Osteoblast (primary cell): ENCODE data around the gene RAPSN. TPM values are rescaled to one million over a fixed set of nuclear protein-coding genes. Genes with fewer than 3 reads are reported as not detected.

Experiments used
- DNase-seq: peaks from one replicate; pipeline ENCODE4 v3.0.0; 2011; ENCODE audit warnings: low spot score, mixed read lengths; ENCODE audit not compliant: insufficient read length; ENCODE audit errors: missing footprints
- H2AFZ ChIP-seq: 2 replicates; pipeline ENCODE4 v1.6.0; 2011; ENCODE audit warnings: mild to moderate bottlenecking, low read length
- H3K27ac ChIP-seq: 2 replicates; pipeline ENCODE4 v1.5.1; 2011; ENCODE audit warnings: mild to moderate bottlenecking, low read depth, low read length, moderate library complexity
- H3K27me3 ChIP-seq: 2 replicates; pipeline ENCODE4 v1.6.0; 2012; ENCODE audit warnings: mild to moderate bottlenecking, control low read depth, inconsistent platforms, low read length, moderate library complexity; ENCODE audit not compliant: insufficient read depth
- H3K36me3 ChIP-seq: 2 replicates; pipeline ENCODE4 v1.5.1; 2011; ENCODE audit warnings: mild to moderate bottlenecking, low read length, control low read depth, moderate library complexity; ENCODE audit not compliant: insufficient read depth
- H3K4me1 ChIP-seq: 2 replicates; pipeline ENCODE4 v1.5.1; 2011; ENCODE audit warnings: mild to moderate bottlenecking, low read length, control low read depth, moderate library complexity; ENCODE audit not compliant: insufficient read depth
- H3K4me2 ChIP-seq: 2 replicates; pipeline ENCODE4 v1.6.0; 2011; ENCODE audit warnings: mild to moderate bottlenecking, low read length; ENCODE audit not compliant: insufficient read depth
- H3K4me3 ChIP-seq: fragments of 200-600 bp; sonication (generic); 3 replicates; pipeline ENCODE4 v1.5.1; 2012; ENCODE audit warnings: mild to moderate bottlenecking, low read length, inconsistent platforms; ENCODE audit not compliant: insufficient read depth
- H3K79me2 ChIP-seq: 2 replicates; pipeline ENCODE4 v1.6.0; 2012; ENCODE audit warnings: mild to moderate bottlenecking, low read length, control low read depth, inconsistent platforms; ENCODE audit not compliant: insufficient read depth
- H3K9me3 ChIP-seq: 2 replicates; pipeline ENCODE4 v1.5.1; 2011; ENCODE audit warnings: low read depth, low read length, control low read depth
- H4K20me1 ChIP-seq: 2 replicates; pipeline ENCODE4 v1.6.0; 2012; ENCODE audit warnings: mild to moderate bottlenecking, low read length, control low read depth; ENCODE audit not compliant: insufficient read depth
- total RNA-seq: library from RNA; depleted of rRNA; stranded (reverse); fragments of >200 nt; gene quantifications from 2 replicates; pipeline ENCODE4 v1.2.3, GENCODE V29; 2012
- TF ChIP-seq, protein P1 (sequence below): IDR thresholded peaks from 2 replicates; pipeline ENCODE4 v1.5.1; 2011; ENCODE audit warnings: mild to moderate bottlenecking, low read depth, low read length, moderate library complexity; ENCODE audit errors: extremely low read depth

RAPSN gene
- total RNA-seq, 1 donor, result 0.36 TPM

DNA sequence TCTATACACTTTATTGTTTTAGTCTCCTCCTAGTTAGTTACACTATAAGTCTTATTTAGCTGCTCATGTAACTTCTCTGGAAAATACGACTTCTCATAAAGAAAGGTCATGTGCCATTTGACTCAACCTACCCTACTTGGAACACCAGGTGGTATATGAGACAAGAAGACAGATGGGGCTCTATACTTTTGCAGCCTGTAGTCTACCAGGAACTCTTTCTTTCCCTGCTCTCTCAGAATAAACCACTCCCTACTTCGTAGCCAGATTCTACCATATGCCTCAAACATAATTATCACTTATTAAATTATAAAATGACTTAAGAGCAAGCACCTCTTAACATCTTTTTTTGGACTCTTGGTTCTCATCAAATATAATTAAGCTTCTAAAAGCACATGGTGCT lies 38.5 kb upstream of the RAPSN start:
- no peak for DNase-seq
- peaks cover 3% of the 10 kb centered on the region for H3K4me1 ChIP-seq
- H3K4me3 ChIP-seq, result no peak overlapping the region
- no peak overlapping the region for H3K27ac ChIP-seq
- H3K79me2 ChIP-seq, result peaks cover 68% of the 10 kb centered on the region
- no peaks in the 10 kb centered on the region for H3K27me3 ChIP-seq
- H3K9me3 ChIP-seq, result no peaks in the 10 kb centered on the region
- H2AFZ ChIP-seq, result no peak overlapping the region
- H3K36me3 ChIP-seq, result peaks cover 65% of the 10 kb centered on the region
- TF ChIP-seq, protein P1, sequence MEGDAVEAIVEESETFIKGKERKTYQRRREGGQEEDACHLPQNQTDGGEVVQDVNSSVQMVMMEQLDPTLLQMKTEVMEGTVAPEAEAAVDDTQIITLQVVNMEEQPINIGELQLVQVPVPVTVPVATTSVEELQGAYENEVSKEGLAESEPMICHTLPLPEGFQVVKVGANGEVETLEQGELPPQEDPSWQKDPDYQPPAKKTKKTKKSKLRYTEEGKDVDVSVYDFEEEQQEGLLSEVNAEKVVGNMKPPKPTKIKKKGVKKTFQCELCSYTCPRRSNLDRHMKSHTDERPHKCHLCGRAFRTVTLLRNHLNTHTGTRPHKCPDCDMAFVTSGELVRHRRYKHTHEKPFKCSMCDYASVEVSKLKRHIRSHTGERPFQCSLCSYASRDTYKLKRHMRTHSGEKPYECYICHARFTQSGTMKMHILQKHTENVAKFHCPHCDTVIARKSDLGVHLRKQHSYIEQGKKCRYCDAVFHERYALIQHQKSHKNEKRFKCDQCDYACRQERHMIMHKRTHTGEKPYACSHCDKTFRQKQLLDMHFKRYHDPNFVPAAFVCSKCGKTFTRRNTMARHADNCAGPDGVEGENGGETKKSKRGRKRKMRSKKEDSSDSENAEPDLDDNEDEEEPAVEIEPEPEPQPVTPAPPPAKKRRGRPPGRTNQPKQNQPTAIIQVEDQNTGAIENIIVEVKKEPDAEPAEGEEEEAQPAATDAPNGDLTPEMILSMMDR, result no peak
- H3K4me2 ChIP-seq, result no peak overlapping the region
- H4K20me1 ChIP-seq, result peaks cover 21% of the 10 kb centered on the region

DNA sequence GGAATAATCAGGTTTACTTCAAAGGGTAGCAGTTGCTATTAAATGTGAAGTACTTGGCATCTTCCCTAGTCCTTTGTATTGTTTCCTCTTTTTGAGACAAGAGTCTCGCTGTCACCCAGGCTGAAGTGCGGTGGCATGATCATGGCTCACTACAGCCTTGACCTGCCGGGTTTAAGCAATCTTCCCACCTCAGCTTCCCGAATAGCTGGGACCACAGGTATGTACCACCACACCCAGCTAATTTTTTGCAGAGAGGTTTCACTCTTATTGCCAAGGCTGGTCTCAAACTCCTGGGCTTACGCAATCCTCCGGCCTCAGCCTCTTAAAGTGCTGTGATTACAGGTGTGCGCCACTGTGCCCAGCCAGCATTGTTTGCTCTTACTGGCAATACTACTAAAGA lies 36.2 kb upstream of the RAPSN start:
- TF ChIP-seq, protein P1, result no peak
- no peaks in the 10 kb centered on the region for H3K9me3 ChIP-seq
- no peak overlapping the region for H3K27ac ChIP-seq
- H3K36me3 ChIP-seq, result peaks cover 82% of the 10 kb centered on the region
- H4K20me1 ChIP-seq, result peaks cover 20% of the 10 kb centered on the region
- no peak for DNase-seq
- no peaks in the 10 kb centered on the region for H3K27me3 ChIP-seq
- peaks cover 55% of the 10 kb centered on the region for H3K79me2 ChIP-seq
- H2AFZ ChIP-seq, result no peak overlapping the region
- H3K4me3 ChIP-seq, result no peak overlapping the region
- H3K4me1 ChIP-seq, result peaks cover 3% of the 10 kb centered on the region
- no peak overlapping the region for H3K4me2 ChIP-seq

DNA sequence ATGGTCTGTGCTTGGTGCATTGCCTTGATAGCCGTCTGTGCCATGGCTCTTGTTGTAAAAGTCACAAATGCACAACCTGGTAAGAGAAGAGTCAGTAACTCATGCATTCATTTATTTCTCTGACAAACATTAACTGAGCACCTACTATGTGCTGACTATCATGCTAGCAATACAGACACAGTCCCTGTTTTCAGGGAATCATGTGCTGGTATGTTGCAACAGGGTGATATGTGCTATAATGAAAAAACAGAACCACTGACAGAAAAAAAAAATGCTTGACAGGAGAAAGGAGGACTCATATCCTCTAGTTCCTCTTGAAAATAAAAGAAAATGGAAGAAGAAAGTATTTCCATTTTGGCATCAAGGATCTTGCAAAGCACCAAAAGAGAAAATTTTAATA lies 34.5 kb upstream of the RAPSN start:
- H3K4me1 ChIP-seq, result peaks cover 6% of the 10 kb centered on the region
- H3K4me2 ChIP-seq, result no peak overlapping the region
- TF ChIP-seq, protein P1, result no peak
- no peaks in the 10 kb centered on the region for H3K27me3 ChIP-seq
- H2AFZ ChIP-seq, result no peak overlapping the region
- no peaks in the 10 kb centered on the region for H3K9me3 ChIP-seq
- peaks cover 46% of the 10 kb centered on the region for H3K79me2 ChIP-seq
- no peak for DNase-seq
- no peak overlapping the region for H3K27ac ChIP-seq
- no peak overlapping the region for H3K4me3 ChIP-seq
- H4K20me1 ChIP-seq, result peaks cover 18% of the 10 kb centered on the region
- H3K36me3 ChIP-seq, result peaks cover 87% of the 10 kb centered on the region

DNA sequence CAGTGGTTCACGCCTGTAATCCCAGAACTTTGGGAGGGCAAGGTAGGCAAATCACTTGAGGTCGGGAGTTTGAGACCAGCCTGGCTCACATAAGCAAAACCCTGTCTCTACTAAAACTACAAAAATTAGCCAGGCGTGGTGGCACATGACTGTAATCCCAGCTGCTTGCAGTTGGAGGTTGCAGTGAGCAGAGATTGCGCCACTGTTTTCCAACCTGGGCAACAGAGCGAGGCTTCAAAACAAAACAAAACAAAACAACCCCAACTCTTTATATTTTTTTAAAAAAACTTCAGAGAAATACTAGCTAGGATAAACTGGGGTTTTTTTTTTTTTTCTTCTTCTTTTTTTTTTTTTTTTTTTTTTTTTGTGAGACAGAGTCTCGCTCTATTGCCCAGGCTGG lies 31.8 kb upstream of the RAPSN start:
- peaks cover 23% of the 10 kb centered on the region for H3K4me1 ChIP-seq

More for the DNA sequence above, 31.8 kb upstream of the RAPSN start:
- no peak overlapping the region for H2AFZ ChIP-seq
- peaks cover 32% of the 10 kb centered on the region for H4K20me1 ChIP-seq
- no peak for DNase-seq
- H3K27me3 ChIP-seq, result no peaks in the 10 kb centered on the region
- no peaks in the 10 kb centered on the region for H3K9me3 ChIP-seq
- H3K4me2 ChIP-seq, result no peak overlapping the region
- peaks cover 44% of the 10 kb centered on the region for H3K79me2 ChIP-seq
- no peak overlapping the region for H3K27ac ChIP-seq
- no peak overlapping the region for H3K4me3 ChIP-seq
- TF ChIP-seq, protein P1, result no peak
- H3K36me3 ChIP-seq, result peaks cover 88% of the 10 kb centered on the region
